H54 (cell line): ENCODE measurements around the gene NEMP2.
"Not testable (repeated sequence)": the region's sequence is repeated elsewhere in the genome, so short reads cannot be mapped to it uniquely, and the experiment has no call there.

Source experiments
- DNase-seq: peaks from one replicate; pipeline ENCODE4 v3.0.0; 2011; ENCODE audit warnings: low spot score, mixed read lengths; ENCODE audit not compliant: insufficient read length
- FAIRE-seq: peaks from 3 replicates; lab custom pipeline; 2011; peaks lifted over from hg19 to GRCh38; lab: Jason Lieb, UNC
- POLR2A ChIP-seq: IDR thresholded peaks from 2 replicates; pipeline ENCODE4 v1.6.1; 2011; ENCODE audit warnings: low read depth, mild to moderate bottlenecking, low read length

Gene NEMP2

GRCh38 chr2:190526105-190526750, 8.3 kb downstream of the NEMP2 start:
- DNase-seq (no peak), FAIRE-seq (no peak)
- TF ChIP-seq POLR2A = no peak

- no peak for FAIRE-seq
- TF ChIP-seq POLR2A = no peak
- DNase-seq = no peak
These were observed 9.6 kb downstream of the NEMP2 start for GRCh38 chr2:190524928-190525327.

- no peak for FAIRE-seq
- no peak for DNase-seq
- no peak for TF ChIP-seq POLR2A
These were observed 14.4 kb downstream of the NEMP2 start for GRCh38 chr2:190519975-190520767.

GRCh38 chr2:190517468-190517867, 17.1 kb downstream of the NEMP2 start:
- FAIRE-seq (no peak), DNase-seq (no peak)
- TF ChIP-seq POLR2A = no peak

- no peak for FAIRE-seq
- no peak for DNase-seq
- no peak for TF ChIP-seq POLR2A
These were observed 18.8 kb downstream of the NEMP2 start for GRCh38 chr2:190515687-190516086.

GRCh38 chr2:190514676-190515075, 19.8 kb downstream of the NEMP2 start:
- no peak for DNase-seq
- no peak for TF ChIP-seq POLR2A
- no peak for FAIRE-seq

- DNase-seq (no peak), FAIRE-seq (no peak)
- no peak for TF ChIP-seq POLR2A
These were observed 20.6 kb downstream of the NEMP2 start for GRCh38 chr2:190513877-190514276.

GRCh38 chr2:190512539-190513095, 21.9 kb downstream of the NEMP2 start:
- peak; percentile 30 for FAIRE-seq

GRCh38 chr2:190511104-190511503, 23.4 kb downstream of the NEMP2 start:
- DNase-seq (no peak), FAIRE-seq (no peak)

More at GRCh38 chr2:190512539-190513095, 21.9 kb downstream of the NEMP2 start:
- no peak for DNase-seq
- no peak for TF ChIP-seq POLR2A

GRCh38 chr2:190509895-190510294, 24.6 kb downstream of the NEMP2 start:
- FAIRE-seq, DNase-seq: not testable (repeated sequence)

More at GRCh38 chr2:190511104-190511503, 23.4 kb downstream of the NEMP2 start:
- TF ChIP-seq POLR2A = no peak

GRCh38 chr2:190507135-190507534, 27.4 kb downstream of the NEMP2 start:
- no peak for FAIRE-seq
- no peak for TF ChIP-seq POLR2A
- no peak for DNase-seq

GRCh38 chr2:190506666-190507065, 27.9 kb downstream of the NEMP2 start:
- DNase-seq = no peak
- no peak for FAIRE-seq

GRCh38 chr2:190505696-190506095, 28.8 kb downstream of the NEMP2 start:
- no peak for TF ChIP-seq POLR2A
- FAIRE-seq (no peak), DNase-seq (no peak)

More at GRCh38 chr2:190506666-190507065, 27.9 kb downstream of the NEMP2 start:
- no peak for TF ChIP-seq POLR2A

GRCh38 chr2:190504912-190505311, 29.6 kb downstream of the NEMP2 start:
- no peak for DNase-seq
- FAIRE-seq = no peak
- no peak for TF ChIP-seq POLR2A
